Lower lobe of right lung (tissue), 2 donors: ENCODE measurements around the gene PLEKHH2. TPM values are rescaled to one million over a fixed set of nuclear protein-coding genes. Genes with fewer than 3 reads are reported as not detected.

Experiments used
- ATAC-seq, 2 donors: fragments of 200-7000 bp; cut with Tn5 transposase; one replicate each; pipeline ENCODE4 v1.9.1; 2020 to 2022; ENCODE audit warnings: mild to moderate bottlenecking in 2 of 2, moderate library complexity in 2 of 2
- DNase-seq: peaks from one replicate; pipeline ENCODE4 v3.0.0-alpha.2; 2020
- H3K27ac ChIP-seq: fragments of 200-600 bp; one replicate; pipeline ENCODE4 v1.8.0; 2022
- H3K27me3 ChIP-seq: fragments of 200-600 bp; one replicate; pipeline ENCODE4 v1.8.0; 2022; ENCODE audit warnings: low read depth
- H3K36me3 ChIP-seq: fragments of 200-600 bp; one replicate; pipeline ENCODE4 v1.8.0; 2022; ENCODE audit warnings: mild to moderate bottlenecking
- H3K4me1 ChIP-seq: fragments of 200-600 bp; one replicate; pipeline ENCODE4 v1.8.0; 2022
- H3K4me3 ChIP-seq: fragments of 200-600 bp; one replicate; pipeline ENCODE4 v1.8.0; 2022; ENCODE audit warnings: mild to moderate bottlenecking
- H3K9me3 ChIP-seq: fragments of 200-600 bp; one replicate; pipeline ENCODE4 v1.8.0; 2022
- CTCF ChIP-seq: fragments of 200-600 bp; IDR thresholded peaks from one replicate; pipeline ENCODE4 v1.8.0; 2022; ENCODE audit warnings: antibody characterized with exemption, mild to moderate bottlenecking
- intact Hi-C: fragments of 100-400 bp; cut with DNase I; formaldehyde crosslinking; loops from one replicate; pipeline ENCODE4 v1.11.0; 2022
- total RNA-seq: library from RNA; stranded (reverse); fragmentation: NEBNext Ultra II Directional; extraction: Animal tissue kit (Norgen Biotek cat#: 25700); gene quantifications from one replicate; pipeline ENCODE4 v1.2.1, GENCODE V29; 2021
- donor health status: DM: no; HTN: yes; CAD: no; lungs with severe emphysema.

PLEKHH2 gene
- total RNA-seq, 1 donor from 2014 or later = 42.0 TPM

- no peak for TF ChIP-seq CTCF
- ATAC-seq (peak; percentile 58 to 67), DNase-seq (no peak)
- Histone ChIP-seq H3K36me3 (peaks cover 24% of the 10 kb centered on the region), H3K27ac (peak overlapping the region; percentile 18), H3K9me3 (no peaks in the 10 kb centered on the region), H3K27me3 (no peaks in the 10 kb centered on the region), H3K4me1 (no peaks in the 10 kb centered on the region), H3K4me3 (no peak overlapping the region)
- intact Hi-C loops = no loop called here
These were observed 70.4 kb downstream of the PLEKHH2 start for GRCh38 chr2:43707255-43708015.

GRCh38 chr2:43708178-43708577 is 71.1 kb downstream of the PLEKHH2 start:
- no peaks in the 10 kb centered on the region for H3K27me3 ChIP-seq
- H3K36me3 ChIP-seq = peaks cover 24% of the 10 kb centered on the region
- no peak for TF ChIP-seq CTCF
- no peak overlapping the region for H3K4me3 ChIP-seq
- peak; percentile 56 to 81 for ATAC-seq
- no peak for DNase-seq
- H3K27ac ChIP-seq = peak overlapping the region; percentile 18
- no peaks in the 10 kb centered on the region for H3K9me3 ChIP-seq
- intact Hi-C loops = no loop called here
- H3K4me1 ChIP-seq = no peaks in the 10 kb centered on the region

- TF ChIP-seq CTCF = no peak
- DNase-seq = no peak
- H3K36me3 ChIP-seq = peaks cover 24% of the 10 kb centered on the region
- no peaks in the 10 kb centered on the region for H3K4me1 ChIP-seq
- H3K27ac ChIP-seq = no peak overlapping the region
- H3K4me3 ChIP-seq = no peak overlapping the region
- H3K9me3 ChIP-seq = no peaks in the 10 kb centered on the region
- no peak for ATAC-seq
- intact Hi-C loops = no loop called here
- H3K27me3 ChIP-seq = no peaks in the 10 kb centered on the region
These were observed 71.8 kb downstream of the PLEKHH2 start for GRCh38 chr2:43708891-43709290.

GRCh38 chr2:43710866-43711265 is 73.8 kb downstream of the PLEKHH2 start:
- no peaks in the 10 kb centered on the region for H3K9me3 ChIP-seq
- ATAC-seq (no peak), DNase-seq (no peak)
- H3K36me3 ChIP-seq = peaks cover 19% of the 10 kb centered on the region
- intact Hi-C loops = no loop called here
- no peaks in the 10 kb centered on the region for H3K4me1 ChIP-seq
- no peak overlapping the region for H3K27ac ChIP-seq
- H3K4me3 ChIP-seq = no peak overlapping the region
- no peaks in the 10 kb centered on the region for H3K27me3 ChIP-seq
- TF ChIP-seq CTCF = no peak

GRCh38 chr2:43714164-43714563 is 77.1 kb downstream of the PLEKHH2 start:
- Histone ChIP-seq H3K9me3 (no peaks in the 10 kb centered on the region), H3K27me3 (no peaks in the 10 kb centered on the region), H3K4me3 (no peak overlapping the region), H3K4me1 (no peaks in the 10 kb centered on the region), H3K27ac (no peak overlapping the region), H3K36me3 (peaks cover 19% of the 10 kb centered on the region)
- DNase-seq (no peak), ATAC-seq (no peak)
- intact Hi-C loops = no loop called here
- no peak for TF ChIP-seq CTCF
